H1 (cell line): ENCODE measurements around the gene SCGB2B2. TPM values are rescaled to one million over a fixed set of nuclear protein-coding genes. Genes with fewer than 3 reads are reported as not detected.
A peak's percentile ranks its signal among the peaks of the same experiment; 100 is the strongest.
"Not testable (repeated sequence)": the region's sequence is repeated elsewhere in the genome, so short reads cannot be mapped to it uniquely, and the experiment has no call there.

Source experiments
- CTCF ChIA-PET: fragments of 300-600 bp; sonication (Branson Sonifier 250); formaldehyde crosslinking; loops from one replicate; lab custom pipeline; 2021; ENCODE audit not compliant: partially characterized antibody; lab: Charles Lee
- POLR2A ChIA-PET: fragments of 300-600 bp; sonication (Branson Sonifier 250); formaldehyde crosslinking; loops from one replicate; lab custom pipeline; 2021; ENCODE audit warnings: inconsistent platforms; ENCODE audit not compliant: partially characterized antibody; lab: Charles Lee
- DNase-seq, 2 experiments: peaks; one replicate each; pipeline versions ENCODE4 v3.0.0 to v3.0.0-alpha.2; 2010 to 2022; ENCODE audit warnings: low spot score in 2 of 2, low read depth in 1 of 2, mixed read lengths in 1 of 2
- FAIRE-seq: peaks from 2 replicates; lab custom pipeline; 2011; peaks lifted over from hg19 to GRCh38; lab: Jason Lieb, UNC
- H2AFZ ChIP-seq: 2 replicates; pipeline ENCODE4 v1.8.1; 2012; ENCODE audit warnings: low read length, inconsistent platforms
- H2AK5ac ChIP-seq: 2 replicates; pipeline ENCODE4 v1.6.1; 2013; ENCODE audit warnings: low read depth, low read length
- H2BK120ac ChIP-seq: replicated peaks from 2 replicates; pipeline ENCODE3; 2013; ENCODE audit warnings: low read depth, low read length, inconsistent platforms
- H2BK12ac ChIP-seq: 2 replicates; pipeline ENCODE4 v1.6.1; 2013; ENCODE audit warnings: low read depth, low read length
- H2BK15ac ChIP-seq: 2 replicates; pipeline ENCODE4 v1.6.1; 2013; ENCODE audit warnings: low read length
- H2BK20ac ChIP-seq: 2 replicates; pipeline ENCODE4 v1.6.1; 2013; ENCODE audit warnings: low read length
- H2BK5ac ChIP-seq: 2 replicates; pipeline ENCODE4 v1.6.1; 2013; ENCODE audit warnings: low read depth, low read length
- H3K14ac ChIP-seq: 2 replicates; pipeline ENCODE4 v1.6.1; 2013; ENCODE audit warnings: inconsistent platforms; ENCODE audit not compliant: insufficient read length
- H3K18ac ChIP-seq: 2 replicates; pipeline ENCODE4 v1.6.1; 2013; ENCODE audit warnings: low read length; ENCODE audit errors: extremely low read depth
- H3K23ac ChIP-seq: 2 replicates; pipeline ENCODE4 v1.6.1; 2013; ENCODE audit warnings: inconsistent platforms; ENCODE audit not compliant: insufficient read length
- H3K23me2 ChIP-seq: 2 replicates; pipeline ENCODE4 v1.6.1; 2013; ENCODE audit warnings: low read depth, low read length
- H3K27ac ChIP-seq: 2 replicates; pipeline ENCODE4 v1.6.1; 2011; ENCODE audit warnings: low read depth, low read length, inconsistent platforms
- H3K27me3 ChIP-seq, 4 experiments: replicated peaks in 1 of 4; 1 replicate in 1 of 4; 2 replicates in 3 of 4; pipeline versions ENCODE4 v1.6.1 to v1.8.1; 2011 to 2013; ENCODE audit warnings: low read length in 3 of 4, mild to moderate bottlenecking in 3 of 4, inconsistent platforms in 2 of 4, mixed read lengths in 2 of 4, moderate library complexity in 1 of 4; ENCODE audit not compliant: control insufficient read depth in 3 of 4, insufficient read depth in 3 of 4; ENCODE audit errors: extremely low read depth in 1 of 4
- H3K36me3 ChIP-seq, 4 experiments: 2 replicates each; pipeline versions ENCODE4 v1.6.1 to v1.8.1; 2011 to 2013; ENCODE audit warnings: mild to moderate bottlenecking in 4 of 4, low read length in 3 of 4, moderate library complexity in 2 of 4, control low read depth in 1 of 4, inconsistent platforms in 1 of 4; ENCODE audit not compliant: insufficient read depth in 4 of 4, control insufficient read depth in 2 of 4
- H3K4ac ChIP-seq: replicated peaks from 2 replicates; pipeline ENCODE3; 2013; ENCODE audit warnings: low read length, low read depth, mixed read lengths, inconsistent platforms; ENCODE audit not compliant: insufficient read length
- H3K4me1 ChIP-seq, 4 experiments: replicated peaks in 1 of 4; 1 replicate in 1 of 4; 2 replicates in 3 of 4; pipeline versions ENCODE4 v1.6.1 to v1.8.1; 2011 to 2013; ENCODE audit warnings: low read length in 3 of 4, inconsistent platforms in 2 of 4, mixed read lengths in 1 of 4; ENCODE audit not compliant: insufficient read depth in 4 of 4, control insufficient read depth in 3 of 4
- H3K4me2 ChIP-seq, 2 experiments: 2 replicates each; pipeline versions ENCODE4 v1.6.1 to v1.8.1; 2011 to 2013; ENCODE audit warnings: low read depth in 2 of 2, low read length in 2 of 2, control low read depth in 1 of 2, inconsistent platforms in 1 of 2, mild to moderate bottlenecking in 1 of 2; ENCODE audit not compliant: insufficient read depth in 1 of 2
- H3K4me3 ChIP-seq, 4 experiments: fragments of 200-600, 300-600 bp in 1 of 4; sonication (generic), shearing (Covaris generic), sonication (Bioruptor Twin) in 1 of 4; 2 replicates each; pipeline versions ENCODE4 v1.5.1 to v1.8.1; 2011 to 2016; ENCODE audit warnings: low read length in 4 of 4, low read depth in 3 of 4, control low read depth in 2 of 4, inconsistent platforms in 2 of 4, mild to moderate bottlenecking in 2 of 4, mixed read lengths in 1 of 4, moderate library complexity in 1 of 4; ENCODE audit not compliant: insufficient read depth in 2 of 4; ENCODE audit errors: extremely low read depth in 1 of 4
- H3K56ac ChIP-seq: replicated peaks from 2 replicates; pipeline ENCODE3; 2013; ENCODE audit warnings: low read depth, mild to moderate bottlenecking, mixed read lengths, low read length, inconsistent platforms; ENCODE audit not compliant: insufficient read length
- H3K79me1 ChIP-seq: 2 replicates; pipeline ENCODE4 v1.6.1; 2013; ENCODE audit warnings: low read depth, low read length, control low read depth
- H3K79me2 ChIP-seq, 2 experiments: 2 replicates each; pipeline versions ENCODE4 v1.6.1 to v1.8.1; 2012 to 2013; ENCODE audit warnings: low read length in 2 of 2, mild to moderate bottlenecking in 2 of 2, inconsistent platforms in 1 of 2; ENCODE audit not compliant: insufficient read depth in 2 of 2, control insufficient read depth in 1 of 2
- H3K9ac ChIP-seq, 4 experiments: replicated peaks in 1 of 4; 1 replicate in 1 of 4; 2 replicates in 3 of 4; pipeline versions ENCODE4 v1.6.1 to v1.8.1; 2011 to 2013; ENCODE audit warnings: low read depth in 3 of 4, low read length in 3 of 4, control low read depth in 2 of 4, mild to moderate bottlenecking in 2 of 4, moderate library complexity in 2 of 4, inconsistent platforms in 1 of 4; ENCODE audit errors: extremely low read depth in 1 of 4
- H3K9me3 ChIP-seq, 2 experiments: 2 replicates each; pipeline versions ENCODE4 v1.6.1 to v1.8.1; 2012 to 2013; ENCODE audit warnings: mild to moderate bottlenecking in 2 of 2, moderate library complexity in 2 of 2, control low read depth in 1 of 2, inconsistent platforms in 1 of 2, low read depth in 1 of 2, low read length in 1 of 2, mixed read lengths in 1 of 2; ENCODE audit not compliant: insufficient read depth in 2 of 2
- H4K20me1 ChIP-seq, 2 experiments: replicated peaks in 1 of 2; 2 replicates each; pipeline versions ENCODE3 to v1.8.1; 2011 to 2013; ENCODE audit warnings: inconsistent platforms in 2 of 2, low read length in 2 of 2, mild to moderate bottlenecking in 1 of 2; ENCODE audit not compliant: insufficient read depth in 2 of 2, control insufficient read depth in 1 of 2
- H4K5ac ChIP-seq: 2 replicates; pipeline ENCODE4 v1.6.1; 2013; ENCODE audit warnings: low read length, low read depth, mixed read lengths, inconsistent platforms; ENCODE audit not compliant: insufficient read length
- H4K8ac ChIP-seq: 2 replicates; pipeline ENCODE4 v1.8.0; 2013; ENCODE audit warnings: mild to moderate bottlenecking, moderate library complexity, low read length, inconsistent platforms; ENCODE audit not compliant: insufficient read depth; ENCODE audit errors: extremely low read depth
- H4K91ac ChIP-seq: replicated peaks from 2 replicates; pipeline ENCODE3; 2013; ENCODE audit warnings: low read length, mixed read lengths, inconsistent platforms; ENCODE audit not compliant: insufficient read length
- ZNF274 ChIP-seq: IDR thresholded peaks from 2 replicates; pipeline ENCODE4 v1.7.0; 2012; ENCODE audit warnings: low read length, borderline replicate concordance; ENCODE audit errors: extremely low read depth
- WGBS, 2 experiments: shearing (Covaris generic) in 1 of 2; methylation state at CpG; one replicate each; pipeline versions ENCODE4 v1.1.6 to v1.1.7; 2013 to 2015; ENCODE audit warnings: low lambda C conversion rate in 2 of 2, mixed read lengths in 2 of 2, inconsistent platforms in 1 of 2, low coverage in 1 of 2, missing lambda C conversion rate in 1 of 2; ENCODE audit not compliant: insufficient replicate concordance in 2 of 2, insufficient coverage in 1 of 2, insufficient read length in 1 of 2; ENCODE audit errors: extremely low coverage in 1 of 2, missing lambda C conversion rate in 1 of 2; 5-methylcytosine and 5-hydroxymethylcytosine counted together
- polyA plus RNA-seq, 7 experiments: library from polyadenylated mRNA; depleted of rRNA in 3 of 7; stranded (reverse) in 5 of 7; unstranded in 2 of 7; fragments of >200 nt in 5 of 7; fragments of 200-250 nt in 2 of 7; gene quantifications; 1 replicate in 5 of 7; 2 replicates in 1 of 7; 4 replicates in 1 of 7; pipeline versions ENCODE4 v1.2.1 to v1.2.3, GENCODE V29; 2011 to 2013; ENCODE audit warnings: missing spikeins in 2 of 7, mixed read lengths in 2 of 7
- total RNA-seq: library from RNA; stranded (reverse); fragmentation: NEBNext Ultra II Directional; extraction: Animal tissue kit (Norgen Biotek cat#: 25700); gene quantifications from 2 replicates; pipeline ENCODE4 v1.2.1, GENCODE V29; 2021

SCGB2B2 gene
- total and polyA plus RNA-seq, 2 of the 8 experiments (the other 6 are each of a cell fraction or from before 2014, with no cell fraction given), result 0.09 TPM; not detected in 1

GRCh38 chr19:34685266-34685665 is 8.3 kb upstream of the SCGB2B2 start:
- H3K4ac ChIP-seq, H4K20me1 ChIP-seq, H3K23me2 ChIP-seq, H3K4me2 ChIP-seq, DNase-seq, H2BK15ac ChIP-seq, H3K79me2 ChIP-seq, H4K8ac ChIP-seq, CTCF ChIA-PET, H4K5ac ChIP-seq, H2BK12ac ChIP-seq, H3K4me1 ChIP-seq, H3K14ac ChIP-seq, H3K4me3 ChIP-seq, H3K18ac ChIP-seq, H3K9ac ChIP-seq, H2AFZ ChIP-seq, POLR2A ChIA-PET, H3K27ac ChIP-seq, H2BK5ac ChIP-seq, H3K79me1 ChIP-seq, H2BK120ac ChIP-seq, H2BK20ac ChIP-seq, H2AK5ac ChIP-seq, H3K27me3 ChIP-seq, H3K56ac ChIP-seq, FAIRE-seq, H3K23ac ChIP-seq, H4K91ac ChIP-seq: not testable (repeated sequence)
- peak; percentile 49; the same call in 1 of the 2 replicates for TF ChIP-seq ZNF274
- WGBS, 2 experiments, result 92% methylated on average over 5 of the region's 5 CpGs; no CpG with 5 or more reads in 1 of the 2 experiments
- Histone ChIP-seq H3K9me3 (peaks cover 36 to 38% of the 10 kb centered on the region in 2 experiments), H3K36me3 (peaks cover 3 to 48% (median 26%) of the 10 kb centered on the region in 4 experiments; a peak in 6 of 8 replicates)
